MG63 (cell line): ENCODE results near the gene PLD1. TPM values are rescaled to one million over a fixed set of nuclear protein-coding genes. Genes with fewer than 3 reads are reported as not detected.

Experiments used
- total RNA-seq: library from RNA; depleted of rRNA; stranded (reverse); fragments of >200 nt; shearing (Covaris generic); gene quantifications from 2 replicates; pipeline ENCODE4 v1.2.3, GENCODE V29; 2014; ENCODE audit warnings: low replicate concordance; rRNA removed

PLD1 gene
- total RNA-seq, 1 experiment from 2014 or later = 3.2 TPM

Other genes with a start within 250 kb of the PLD1 start
- not detected in 2 replicates for gene TMEM212, start 32.9 kb upstream of the PLD1 start, total RNA-seq
- 44.8 and 53.7 TPM in 2 replicates for gene FNDC3B, start 229.1 kb upstream of the PLD1 start, total RNA-seq